Activated T-helper 1 cell treated with anti-CD3 and anti-CD28 coated beads, Interleukin-12 subunit alpha, Interleukin-12 subunit beta, Interleukin-2, Interleukin-4 antibody, amounts not matched to agents 30 ng/mL and 10 ng/mL and 1 ng/mL, durations not matched to agents 14 hours and 24 hours and 36 hours (primary cell): ENCODE data around the gene TTC22. TPM values are rescaled to one million over a fixed set of nuclear protein-coding genes. Genes with fewer than 3 reads are reported as not detected.

ENCODE experiments used
- DNase-seq: peaks from one replicate; pipeline ENCODE4 v3.0.0; 2021; ENCODE audit warnings: low spot score
- H3K27ac Mint-ChIP-seq: one replicate; pipeline ENCODE4 v1.8.0; 2021; ENCODE audit warnings: mild to moderate bottlenecking, mixed read lengths
- H3K27me3 Mint-ChIP-seq: one replicate; pipeline ENCODE4 v1.8.0; 2022; ENCODE audit warnings: mild to moderate bottlenecking, moderate library complexity, mixed read lengths; ENCODE audit not compliant: insufficient read depth
- H3K36me3 Mint-ChIP-seq: one replicate; pipeline ENCODE4 v1.8.0; 2021; ENCODE audit warnings: low read depth, mixed read lengths
- H3K4me1 Mint-ChIP-seq: one replicate; pipeline ENCODE4 v1.8.0; 2021; ENCODE audit warnings: low read depth, mixed read lengths
- H3K4me3 Mint-ChIP-seq: one replicate; pipeline ENCODE4 v1.8.0; 2021; ENCODE audit warnings: mild to moderate bottlenecking, moderate library complexity, mixed read lengths
- H3K9me3 Mint-ChIP-seq: one replicate; pipeline ENCODE4 v1.8.0; 2021; ENCODE audit warnings: mixed read lengths
- intact Hi-C: fragments of 100-400 bp; cut with micrococcal nuclease; formaldehyde crosslinking; loops from one replicate; pipeline ENCODE4 v1.15.1; 2024
- total RNA-seq: library from RNA; stranded (reverse); gene quantifications from 2 replicates; pipeline ENCODE4 v1.2.3, GENCODE V29; 2022

TTC22 gene
- total RNA-seq, 1 donor from 2014 or later: 2.3 TPM

DNA sequence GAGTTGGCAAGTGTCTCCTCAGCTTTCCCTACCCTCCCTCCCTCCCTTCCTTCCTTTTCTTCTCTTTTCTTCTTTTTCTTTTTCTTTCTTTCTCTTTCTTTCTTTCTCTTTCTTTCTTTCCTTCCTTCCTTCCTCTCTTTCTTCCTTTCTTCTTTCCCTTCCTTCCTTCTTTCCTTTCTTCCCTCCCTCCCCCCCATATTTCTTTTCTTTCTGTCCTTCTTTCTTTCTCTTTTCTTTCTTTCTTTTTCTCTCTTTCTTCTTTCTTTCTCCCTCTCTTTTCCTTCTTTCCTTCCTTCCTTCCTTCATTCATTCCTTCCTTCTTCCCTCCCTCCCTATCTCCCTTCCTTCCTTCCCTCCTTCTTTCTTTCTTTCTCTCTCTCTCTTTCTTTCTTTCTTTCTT is 18.6 kb upstream of the TTC22 start:
- peaks cover 17% of the 10 kb centered on the region for H3K27me3 Mint-ChIP-seq
- intact Hi-C loops: loop anchor here (10.0 kb wide), 1 partner anchor 175 kb away; the partner anchor contains the start of gene BSND
- H3K4me3 Mint-ChIP-seq: no peak overlapping the region
- H3K4me1 Mint-ChIP-seq: peaks cover 6% of the 10 kb centered on the region
- H3K36me3 Mint-ChIP-seq: no peaks in the 10 kb centered on the region
- H3K27ac Mint-ChIP-seq: no peak overlapping the region
- no peak for DNase-seq
- H3K9me3 Mint-ChIP-seq: peaks cover 16% of the 10 kb centered on the region

DNA sequence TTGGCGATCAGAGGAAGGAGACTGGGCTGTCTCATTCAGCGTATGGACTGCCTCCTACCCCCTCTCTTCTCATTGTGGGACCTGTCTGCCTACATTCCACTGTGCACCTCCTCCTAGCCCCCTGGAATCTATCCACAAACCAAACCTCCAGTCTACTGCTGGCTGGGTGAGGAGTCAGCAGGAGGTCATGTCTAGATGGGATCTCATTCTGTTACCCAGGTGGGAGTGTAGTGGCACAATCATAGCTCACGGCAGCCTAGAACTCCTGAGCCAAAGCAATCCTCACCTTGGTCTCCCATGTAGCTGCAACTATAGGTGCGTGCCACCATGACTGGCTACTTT is 18.0 kb upstream of the TTC22 start:
- Mint-ChIP-seq H3K9me3 (peaks cover 10% of the 10 kb centered on the region), H3K36me3 (no peaks in the 10 kb centered on the region), H3K4me1 (peaks cover 6% of the 10 kb centered on the region), H3K4me3 (no peak overlapping the region), H3K27ac (no peak overlapping the region), H3K27me3 (peaks cover 17% of the 10 kb centered on the region)
- DNase-seq: no peak
- intact Hi-C loops: loop anchor here (10.0 kb wide), 1 partner anchor 176 kb away; the partner anchor contains the start of gene BSND

DNA sequence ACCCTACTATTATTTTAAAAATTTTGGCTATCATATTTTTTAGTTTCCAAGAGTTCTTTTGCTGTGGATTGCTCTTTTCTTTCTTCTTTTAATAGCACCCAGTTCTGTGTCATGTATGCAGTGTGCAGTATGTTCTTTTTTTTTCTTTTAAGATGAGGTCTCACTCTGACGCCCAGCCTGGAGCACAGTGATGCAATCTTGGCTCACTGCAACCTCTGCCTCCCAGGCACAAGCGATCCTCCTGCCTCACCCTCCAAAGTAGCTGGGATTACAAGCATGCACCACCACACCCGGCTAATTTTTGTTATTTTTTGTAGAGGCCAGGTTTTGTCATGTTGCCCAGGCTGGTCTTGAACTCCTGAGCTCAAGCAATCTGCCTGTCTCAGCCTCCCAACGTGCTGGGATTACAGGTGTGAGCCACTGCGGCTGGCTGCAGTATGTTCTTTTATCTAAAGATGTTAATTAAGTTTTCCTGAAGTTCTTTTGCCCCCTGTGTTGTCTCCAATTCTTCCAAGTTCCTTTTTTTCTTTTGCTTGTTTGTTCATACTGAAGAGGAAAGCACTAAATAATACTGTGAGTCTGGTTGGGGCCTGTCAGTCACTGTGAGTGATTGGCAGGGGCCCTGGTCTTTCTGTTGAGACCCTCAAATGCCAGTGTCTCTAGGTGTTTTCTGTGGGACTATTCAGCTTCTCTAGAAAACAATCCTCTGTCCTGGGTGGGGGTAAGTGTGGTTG is 17.5 kb upstream of the TTC22 start:
- intact Hi-C loops: loop anchor here (10.0 kb wide), 1 partner anchor 176 kb away; the partner anchor contains the start of gene BSND
- Mint-ChIP-seq H3K4me3 (no peak overlapping the region), H3K27ac (no peak overlapping the region), H3K4me1 (peaks cover 6% of the 10 kb centered on the region), H3K36me3 (no peaks in the 10 kb centered on the region), H3K9me3 (peaks cover 5% of the 10 kb centered on the region), H3K27me3 (peaks cover 14% of the 10 kb centered on the region)
- DNase-seq: no peak

DNA sequence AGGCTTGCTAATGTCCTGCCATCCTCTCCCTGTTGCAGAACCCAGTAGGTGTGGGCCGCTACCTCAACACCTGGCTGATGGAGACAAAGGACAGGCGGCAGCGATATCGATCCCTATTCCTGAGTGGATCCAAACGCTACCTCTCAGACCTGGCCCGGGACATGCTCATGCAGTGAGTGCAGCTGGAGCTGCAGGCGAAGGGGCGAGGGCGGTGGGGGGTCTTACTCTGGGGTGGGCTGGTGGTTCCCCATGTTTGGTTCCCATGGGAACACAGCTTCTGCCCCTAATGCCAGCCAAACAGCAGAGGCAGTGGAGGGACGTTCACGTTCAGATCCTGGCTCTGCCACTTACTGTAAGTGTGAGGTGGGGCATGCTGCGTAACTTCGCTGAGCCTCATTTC is 15.8 kb upstream of the TTC22 start:
- Mint-ChIP-seq H3K4me3 (no peak overlapping the region), H3K27ac (no peak overlapping the region), H3K27me3 (peaks cover 10% of the 10 kb centered on the region), H3K9me3 (no peaks in the 10 kb centered on the region), H3K4me1 (peaks cover 6% of the 10 kb centered on the region), H3K36me3 (no peaks in the 10 kb centered on the region)
- intact Hi-C loops: loop anchor here (10.0 kb wide), 1 partner anchor 178 kb away; the partner anchor contains the start of gene BSND
- DNase-seq: no peak

DNA sequence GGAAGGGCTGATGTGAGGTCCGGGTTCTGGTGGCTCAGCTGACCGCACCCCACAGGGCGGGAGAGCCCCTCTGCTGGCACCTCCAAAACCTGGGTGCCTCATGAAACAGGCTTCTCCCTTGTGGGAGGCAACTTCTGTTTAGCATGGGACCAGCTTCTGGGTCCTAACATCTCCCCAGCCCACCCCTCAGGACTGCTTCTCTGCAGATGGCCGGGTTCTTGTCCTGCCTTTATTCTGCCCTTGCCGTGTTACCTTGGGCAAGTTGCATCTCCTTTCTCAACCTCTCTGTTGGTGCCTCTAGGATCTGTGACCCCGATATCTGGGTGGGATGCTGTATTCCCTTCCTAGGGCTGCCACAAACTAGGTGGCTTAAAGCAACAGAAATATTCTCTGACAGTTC is 15.0 kb upstream of the TTC22 start:
- DNase-seq: no peak
- Mint-ChIP-seq H3K4me1 (peaks cover 6% of the 10 kb centered on the region), H3K36me3 (no peaks in the 10 kb centered on the region), H3K27me3 (peaks cover 8% of the 10 kb centered on the region), H3K9me3 (no peaks in the 10 kb centered on the region), H3K27ac (no peak overlapping the region), H3K4me3 (no peak overlapping the region)
- intact Hi-C loops: loop anchor here (10.0 kb wide), 1 partner anchor 179 kb away; the partner anchor contains the start of gene BSND

DNA sequence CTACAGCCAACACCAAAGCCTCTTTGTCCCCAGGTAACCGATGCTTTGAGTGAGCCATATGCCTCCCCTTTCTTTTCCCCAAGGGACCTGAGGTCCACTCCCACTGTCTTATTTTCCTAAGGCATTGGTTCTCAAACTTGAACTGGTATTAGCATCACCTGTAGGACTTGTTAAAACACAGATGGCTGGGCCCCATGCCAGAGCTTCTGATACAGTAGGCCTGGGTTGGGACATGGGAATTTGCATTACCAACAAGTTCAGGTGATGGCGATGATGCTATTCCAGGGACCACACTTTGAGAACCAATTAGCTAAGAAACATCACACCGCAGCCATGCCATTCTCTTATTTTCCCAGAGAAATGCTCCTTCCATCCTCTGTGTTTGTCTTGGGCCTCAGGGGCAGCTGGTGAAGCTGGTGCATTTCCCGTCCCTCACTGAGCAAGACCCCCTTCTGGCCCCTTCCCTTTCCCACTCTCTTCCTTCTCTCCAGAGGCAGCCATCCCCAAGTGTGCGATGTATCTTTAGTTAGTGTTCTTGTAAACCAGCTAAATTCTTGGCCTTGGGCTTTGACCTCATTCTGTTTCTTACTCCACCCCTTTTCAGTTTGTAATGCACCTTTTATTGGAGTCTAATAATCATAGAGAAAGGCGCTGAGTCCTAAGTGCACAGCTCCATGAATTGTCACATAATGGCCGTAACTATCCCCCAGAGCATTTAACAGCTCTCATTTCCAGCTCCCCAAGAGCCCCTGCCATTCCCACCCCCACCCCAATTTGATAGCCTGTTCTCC is 14.2 kb upstream of the TTC22 start:
- no peak for DNase-seq
- Mint-ChIP-seq H3K36me3 (no peaks in the 10 kb centered on the region), H3K4me1 (peaks cover 14% of the 10 kb centered on the region), H3K9me3 (no peaks in the 10 kb centered on the region), H3K27me3 (peaks cover 7% of the 10 kb centered on the region), H3K27ac (no peak overlapping the region), H3K4me3 (no peak overlapping the region)
- intact Hi-C loops: loop anchor here (10.0 kb wide), 1 partner anchor 180 kb away; the partner anchor contains the start of gene BSND

DNA sequence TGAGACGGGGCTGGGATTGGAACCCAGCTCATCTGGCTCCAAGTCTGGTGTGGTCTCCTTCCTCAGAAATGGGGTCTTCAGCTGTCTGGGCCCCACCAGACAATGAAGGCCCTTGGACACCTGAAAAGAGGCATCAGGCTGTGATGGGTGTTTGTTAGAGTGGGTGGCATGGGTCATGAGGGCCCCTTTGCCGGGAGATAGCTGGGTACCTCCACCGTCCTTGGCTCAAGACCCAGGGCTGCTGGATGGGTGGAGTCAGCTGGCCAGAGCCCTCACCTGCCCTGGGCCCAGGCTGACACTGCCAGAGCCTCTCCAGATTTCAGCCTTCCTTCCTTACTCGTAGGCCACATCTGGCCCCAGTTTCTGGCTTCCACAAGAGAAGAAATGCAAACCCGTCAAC is 13.4 kb upstream of the TTC22 start:
- Mint-ChIP-seq H3K4me3 (no peak overlapping the region), H3K27me3 (peaks cover 12% of the 10 kb centered on the region), H3K27ac (no peak overlapping the region), H3K4me1 (peaks cover 14% of the 10 kb centered on the region), H3K36me3 (no peaks in the 10 kb centered on the region), H3K9me3 (no peaks in the 10 kb centered on the region)
- DNase-seq: no peak
- intact Hi-C loops: loop anchor here (5.0 to 10.0 kb wide), 2 partner anchors 180 to 317 kb away; partner anchors contain the start of gene BSND

DNA sequence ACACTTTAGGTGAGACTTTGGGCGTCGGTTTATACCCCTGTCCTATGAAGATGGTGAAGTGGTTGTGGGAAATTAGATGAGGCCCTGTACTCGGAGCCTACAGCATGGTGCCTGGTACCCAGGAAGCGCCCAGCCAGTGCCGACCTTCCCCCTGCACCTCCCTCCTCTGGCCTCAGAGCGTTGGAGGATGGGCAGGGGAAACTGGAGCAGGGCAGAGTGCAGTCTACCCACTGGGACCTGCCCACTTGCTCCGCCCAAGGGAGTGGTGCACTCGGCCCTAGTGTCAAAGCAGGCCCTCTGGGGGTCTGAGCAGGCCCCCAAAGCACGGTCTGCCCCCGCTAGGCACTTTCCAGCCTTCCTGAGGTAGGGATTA is 13.0 kb upstream of the TTC22 start:
- H3K27me3 Mint-ChIP-seq: peaks cover 11% of the 10 kb centered on the region
- H3K9me3 Mint-ChIP-seq: no peaks in the 10 kb centered on the region
- H3K4me3 Mint-ChIP-seq: no peak overlapping the region
- H3K36me3 Mint-ChIP-seq: no peaks in the 10 kb centered on the region
- peaks cover 14% of the 10 kb centered on the region for H3K4me1 Mint-ChIP-seq
- intact Hi-C loops: loop anchor here (5.0 to 10.0 kb wide), 2 partner anchors 181 to 317 kb away; partner anchors contain the start of gene BSND
- no peak for DNase-seq
- H3K27ac Mint-ChIP-seq: no peak overlapping the region

DNA sequence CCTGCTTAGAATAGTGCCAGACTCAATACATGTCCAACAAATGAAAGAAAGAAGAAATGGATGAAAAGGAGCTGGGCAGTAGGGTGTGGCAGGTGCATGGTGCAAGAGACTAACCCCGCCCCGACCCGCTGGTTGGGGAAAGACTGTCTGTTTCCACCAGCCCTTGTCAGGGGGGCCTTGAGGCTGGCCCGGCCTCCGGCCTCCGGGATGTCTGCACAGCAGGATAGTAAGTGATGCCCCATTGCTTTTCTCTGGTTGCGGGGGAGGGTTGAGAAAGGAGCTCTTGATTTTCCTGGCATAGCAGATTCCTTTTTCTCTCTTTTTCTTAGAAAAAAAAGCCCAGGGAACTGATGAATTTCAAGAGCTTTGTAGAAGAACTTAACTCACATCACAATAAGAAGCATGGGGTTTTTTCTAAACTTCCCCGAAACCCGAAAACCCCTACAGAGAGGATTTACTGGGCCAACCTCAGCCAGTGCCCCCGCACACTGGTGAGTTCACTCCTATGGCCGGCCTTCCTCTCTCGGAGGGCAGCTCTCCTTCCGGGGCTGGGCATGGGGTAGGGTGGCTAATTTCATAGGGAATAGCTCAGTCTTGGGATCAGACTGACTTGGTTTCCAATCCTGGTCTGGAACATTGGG is 12.5 kb upstream of the TTC22 start:
- H3K36me3 Mint-ChIP-seq: no peaks in the 10 kb centered on the region
- no peak overlapping the region for H3K27ac Mint-ChIP-seq
- peaks cover 14% of the 10 kb centered on the region for H3K4me1 Mint-ChIP-seq
- intact Hi-C loops: loop anchor here (5.0 to 10.0 kb wide), 2 partner anchors 181 to 316 kb away; partner anchors contain the start of gene BSND
- no peak for DNase-seq
- no peak overlapping the region for H3K4me3 Mint-ChIP-seq
- peaks cover 10% of the 10 kb centered on the region for H3K27me3 Mint-ChIP-seq
- H3K9me3 Mint-ChIP-seq: no peaks in the 10 kb centered on the region

DNA sequence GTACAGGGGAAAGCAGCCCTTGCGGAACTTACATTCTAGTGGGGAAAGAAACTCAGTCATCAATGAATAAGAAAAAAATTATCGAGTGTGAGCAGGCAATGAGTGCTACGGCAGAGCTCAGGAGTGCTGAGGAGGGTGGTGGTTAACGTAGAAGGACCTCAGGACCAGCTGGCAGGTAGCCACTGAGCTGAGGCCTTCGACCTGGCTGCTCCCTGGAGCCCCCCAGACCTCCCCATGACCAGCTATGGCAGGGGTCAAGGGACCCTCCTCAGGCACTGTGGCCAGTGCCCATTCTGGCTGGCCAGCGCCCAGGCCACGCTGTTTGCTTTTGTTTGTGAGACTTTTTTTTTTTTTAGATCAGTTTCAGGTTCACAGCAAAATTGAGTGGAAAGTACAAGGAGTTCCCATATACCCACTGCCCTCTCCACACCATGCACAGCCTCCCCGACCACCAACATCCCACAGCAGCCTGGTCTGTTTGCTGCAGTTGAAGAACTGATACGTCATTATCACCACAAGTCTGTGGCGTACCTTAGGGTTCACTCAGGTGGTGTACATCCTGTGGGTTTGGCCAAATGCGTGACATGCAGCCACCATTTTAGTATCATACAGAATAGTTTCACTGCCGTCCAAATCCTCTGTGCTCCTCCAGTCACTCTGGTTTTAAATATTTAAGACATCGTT is 11.8 kb upstream of the TTC22 start:
- Mint-ChIP-seq H3K27ac (no peak overlapping the region), H3K36me3 (no peaks in the 10 kb centered on the region), H3K27me3 (peaks cover 8% of the 10 kb centered on the region), H3K4me1 (peaks cover 11% of the 10 kb centered on the region), H3K9me3 (no peaks in the 10 kb centered on the region), H3K4me3 (no peak overlapping the region)
- intact Hi-C loops: loop anchor here (5.0 to 10.0 kb wide), 2 partner anchors 182 to 316 kb away; partner anchors contain the start of gene BSND
- no peak for DNase-seq

DNA sequence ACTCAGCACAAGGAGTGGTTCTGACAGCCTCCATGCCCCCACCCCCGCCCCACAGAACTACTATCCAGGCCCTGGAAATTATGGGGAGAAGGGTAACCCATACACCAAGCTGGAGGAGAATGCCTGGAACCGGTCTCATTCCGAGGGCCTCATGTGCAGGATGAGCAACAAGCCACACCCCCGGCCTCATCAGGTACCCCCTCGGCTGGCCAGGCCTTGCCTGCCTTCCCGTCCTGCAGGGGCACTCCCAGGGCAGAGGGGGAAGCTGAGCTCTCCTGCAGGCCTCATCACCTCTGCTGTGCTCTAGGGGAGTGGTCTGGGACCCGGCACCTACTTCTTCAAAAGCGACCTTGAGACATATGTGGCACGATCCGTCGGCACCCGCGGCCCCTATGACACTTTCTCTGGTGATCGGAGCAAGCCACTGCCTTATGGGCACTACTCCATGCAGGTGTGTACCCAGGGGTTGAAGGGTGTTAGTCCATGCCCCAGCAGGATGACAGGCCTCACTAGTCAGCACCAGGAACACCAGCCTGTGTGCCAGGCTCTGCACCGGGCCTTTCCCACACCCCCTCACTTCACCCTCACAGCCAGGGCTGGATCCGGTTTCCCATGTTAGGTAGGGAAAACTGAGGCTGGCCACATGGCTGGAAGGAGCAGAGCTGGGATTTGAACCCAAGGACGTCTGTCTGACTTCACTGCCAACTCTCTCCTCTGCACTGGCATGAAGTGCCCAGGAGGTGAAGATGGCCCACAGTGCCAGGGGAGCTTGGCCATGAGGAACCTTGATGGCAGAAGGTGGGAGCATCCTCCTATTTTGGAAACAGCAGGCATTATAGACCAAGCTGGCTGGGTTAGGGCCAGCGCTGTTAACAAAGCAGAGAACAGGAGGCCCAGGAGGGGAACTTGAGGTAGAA is 10.9 kb upstream of the TTC22 start:
- DNase-seq: no peak
- H3K36me3 Mint-ChIP-seq: no peaks in the 10 kb centered on the region
- intact Hi-C loops: loop anchor here (5.0 to 10.0 kb wide), 2 partner anchors 183 to 315 kb away; partner anchors contain the start of gene BSND
- no peaks in the 10 kb centered on the region for H3K9me3 Mint-ChIP-seq
- no peak overlapping the region for H3K4me3 Mint-ChIP-seq
- H3K27me3 Mint-ChIP-seq: peaks cover 8% of the 10 kb centered on the region
- peaks cover 18% of the 10 kb centered on the region for H3K4me1 Mint-ChIP-seq
- no peak overlapping the region for H3K27ac Mint-ChIP-seq
